WTC11 (cell line): ENCODE measurements around the gene SMC2.

Source experiments
- CREM ChIP-seq: sonication (generic); formaldehyde crosslinking; IDR thresholded peaks from 2 replicates; pipeline ENCODE4 v1.8.1; 2022; ENCODE audit warnings: mild to moderate bottlenecking, missing genetic modification reagents, moderate library complexity
- CTCF ChIP-seq: fragments of 200-600 bp; IDR thresholded peaks from 2 replicates; pipeline ENCODE4 v1.8.0; 2022; ENCODE audit warnings: antibody characterized with exemption
- ESRRA ChIP-seq: sonication (generic); formaldehyde crosslinking; IDR thresholded peaks from 2 replicates; pipeline ENCODE4 v1.8.1; 2022; ENCODE audit warnings: mild to moderate bottlenecking, missing genetic modification reagents, borderline replicate concordance
- NFYB ChIP-seq: sonication (generic); formaldehyde crosslinking; conservative IDR thresholded peaks from 2 replicates; pipeline ENCODE4 v1.8.0; 2022; ENCODE audit warnings: low read depth, missing genetic modification reagents
- SOX15 ChIP-seq: fragments of 250-450 bp; sonication (Bioruptor Pico); IDR thresholded peaks from 2 replicates; pipeline ENCODE4 v1.9.0; 2021; ENCODE audit warnings: mild to moderate bottlenecking
- ZNF532 ChIP-seq: fragments of 250-450 bp; sonication (Bioruptor Pico); IDR thresholded peaks from 2 replicates; pipeline ENCODE4 v1.9.0; 2021; ENCODE audit warnings: mild to moderate bottlenecking, borderline replicate concordance
- TF ChIP-seq, protein P1 (sequence below): sonication (generic); formaldehyde crosslinking; IDR thresholded peaks from 2 replicates; pipeline ENCODE4 v1.8.1; 2023; ENCODE audit warnings: mild to moderate bottlenecking, missing genetic modification reagents, moderate library complexity

DNA sequence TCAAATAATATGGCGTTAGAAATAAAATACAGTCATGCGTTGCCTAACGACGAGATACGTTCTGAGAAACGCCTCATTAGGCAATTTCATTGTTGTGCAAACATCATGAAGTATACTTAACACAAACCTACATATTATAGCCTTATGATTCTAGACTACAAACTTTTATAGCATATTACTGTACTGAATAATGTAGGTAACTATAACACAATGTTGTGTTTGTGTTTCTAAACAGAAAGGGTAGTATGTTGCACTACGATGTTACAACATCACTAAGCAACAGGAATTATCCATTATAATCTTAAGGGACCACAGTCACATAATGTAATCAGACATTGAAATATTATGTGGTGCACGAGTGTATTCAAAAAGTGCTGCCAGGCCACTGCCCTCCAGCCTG lies 3.0 kb upstream of the SMC2 start:
- TF ChIP-seq CTCF (no peak), ESRRA (no peak), SOX15 (CRISPR knock-in tag) (no peak), CREM (CRISPR knock-in tag) (no peak), NFYB (CRISPR knock-in tag) (no peak), ZNF532 (CRISPR knock-in tag) (no peak)
- TF ChIP-seq, protein P1, sequence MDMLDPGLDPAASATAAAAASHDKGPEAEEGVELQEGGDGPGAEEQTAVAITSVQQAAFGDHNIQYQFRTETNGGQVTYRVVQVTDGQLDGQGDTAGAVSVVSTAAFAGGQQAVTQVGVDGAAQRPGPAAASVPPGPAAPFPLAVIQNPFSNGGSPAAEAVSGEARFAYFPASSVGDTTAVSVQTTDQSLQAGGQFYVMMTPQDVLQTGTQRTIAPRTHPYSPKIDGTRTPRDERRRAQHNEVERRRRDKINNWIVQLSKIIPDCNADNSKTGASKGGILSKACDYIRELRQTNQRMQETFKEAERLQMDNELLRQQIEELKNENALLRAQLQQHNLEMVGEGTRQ (CRISPR knock-in tag), result no peak
